ENCODE data around the gene TRNT1.

Gene TRNT1

DNA sequence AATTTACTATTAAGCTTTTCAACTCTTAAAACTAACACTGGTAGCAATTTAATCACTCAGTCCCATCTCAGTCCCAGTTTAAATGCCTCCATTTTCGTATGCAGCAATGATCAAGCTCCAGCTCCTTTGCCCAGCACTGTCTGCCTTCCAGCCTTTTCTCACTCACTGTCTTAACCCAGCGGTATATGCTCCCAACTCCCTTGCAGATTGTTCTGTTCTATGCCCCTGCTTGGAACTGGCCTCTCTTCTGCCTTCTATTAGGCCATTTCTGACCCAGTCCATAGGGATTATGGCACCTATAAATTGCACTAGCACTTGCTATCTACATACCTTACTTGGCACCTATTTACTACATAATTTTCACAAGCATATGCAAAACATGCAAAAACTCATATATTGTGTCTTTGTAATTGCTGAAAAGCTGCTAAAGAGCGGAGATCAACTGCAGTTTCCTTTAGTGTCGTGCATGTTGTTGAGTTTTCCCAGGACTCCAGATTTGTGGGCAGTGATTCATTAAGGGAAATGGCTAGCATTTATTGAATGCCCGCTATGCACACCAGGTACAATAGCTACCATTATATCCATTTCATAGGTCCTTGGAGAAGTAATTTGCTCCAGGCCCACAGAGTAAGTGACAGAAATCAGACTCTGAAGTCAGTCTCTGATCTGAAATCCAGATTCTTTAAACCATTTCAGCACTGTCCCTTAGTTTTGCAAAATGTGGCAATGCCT lies 28.3 kb downstream of the TRNT1 start:
- TF ChIP-seq, protein P1, sequence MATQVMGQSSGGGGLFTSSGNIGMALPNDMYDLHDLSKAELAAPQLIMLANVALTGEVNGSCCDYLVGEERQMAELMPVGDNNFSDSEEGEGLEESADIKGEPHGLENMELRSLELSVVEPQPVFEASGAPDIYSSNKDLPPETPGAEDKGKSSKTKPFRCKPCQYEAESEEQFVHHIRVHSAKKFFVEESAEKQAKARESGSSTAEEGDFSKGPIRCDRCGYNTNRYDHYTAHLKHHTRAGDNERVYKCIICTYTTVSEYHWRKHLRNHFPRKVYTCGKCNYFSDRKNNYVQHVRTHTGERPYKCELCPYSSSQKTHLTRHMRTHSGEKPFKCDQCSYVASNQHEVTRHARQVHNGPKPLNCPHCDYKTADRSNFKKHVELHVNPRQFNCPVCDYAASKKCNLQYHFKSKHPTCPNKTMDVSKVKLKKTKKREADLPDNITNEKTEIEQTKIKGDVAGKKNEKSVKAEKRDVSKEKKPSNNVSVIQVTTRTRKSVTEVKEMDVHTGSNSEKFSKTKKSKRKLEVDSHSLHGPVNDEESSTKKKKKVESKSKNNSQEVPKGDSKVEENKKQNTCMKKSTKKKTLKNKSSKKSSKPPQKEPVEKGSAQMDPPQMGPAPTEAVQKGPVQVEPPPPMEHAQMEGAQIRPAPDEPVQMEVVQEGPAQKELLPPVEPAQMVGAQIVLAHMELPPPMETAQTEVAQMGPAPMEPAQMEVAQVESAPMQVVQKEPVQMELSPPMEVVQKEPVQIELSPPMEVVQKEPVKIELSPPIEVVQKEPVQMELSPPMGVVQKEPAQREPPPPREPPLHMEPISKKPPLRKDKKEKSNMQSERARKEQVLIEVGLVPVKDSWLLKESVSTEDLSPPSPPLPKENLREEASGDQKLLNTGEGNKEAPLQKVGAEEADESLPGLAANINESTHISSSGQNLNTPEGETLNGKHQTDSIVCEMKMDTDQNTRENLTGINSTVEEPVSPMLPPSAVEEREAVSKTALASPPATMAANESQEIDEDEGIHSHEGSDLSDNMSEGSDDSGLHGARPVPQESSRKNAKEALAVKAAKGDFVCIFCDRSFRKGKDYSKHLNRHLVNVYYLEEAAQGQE (IDR thresholded peaks at IDR 0.05; ENCODE audit: insufficient read depth in 1 of 2, low read depth in 2 of 2, low read length in 2 of 2) = no peak
- no peak for TF ChIP-seq TAF1 (IDR thresholded peaks at IDR 0.05; ENCODE audit: borderline replicate concordance, insufficient read depth, low read length)
- no peak for TF ChIP-seq SIN3A (IDR thresholded peaks at IDR 0.05; ENCODE audit: borderline replicate concordance, insufficient read depth, low read length)
- no peak for TF ChIP-seq POLR2AphosphoS5 (IDR thresholded peaks at IDR 0.05; ENCODE audit: low read depth, low read length)
- TF ChIP-seq FOXP2 (optimal IDR thresholded peaks at IDR 0.05; ENCODE audit: borderline replicate concordance, extremely low read depth, extremely low read length, insufficient read depth) = no peak

DNA sequence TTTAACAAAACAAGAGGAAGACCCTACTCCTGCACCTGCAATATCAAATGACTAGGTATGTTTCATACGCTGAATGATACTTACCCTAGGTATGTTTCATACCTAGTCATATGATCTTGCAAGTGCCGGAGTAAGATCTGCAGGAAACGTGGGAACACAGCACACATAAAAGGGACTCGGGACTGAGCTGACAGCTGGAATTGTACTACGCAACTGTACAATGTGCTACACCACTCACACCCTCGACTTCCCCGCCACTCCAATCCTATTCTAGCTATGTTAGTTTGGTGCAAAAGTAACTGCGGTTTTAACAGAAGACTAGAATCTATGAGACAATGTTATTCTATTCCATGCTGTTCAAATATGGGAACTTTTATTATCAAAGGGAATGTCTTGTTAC lies 30.7 kb downstream of the TRNT1 start:
- TF ChIP-seq SIN3A (IDR thresholded peaks at IDR 0.05; ENCODE audit: borderline replicate concordance, insufficient read depth, low read length) (no peak), POLR2AphosphoS5 (IDR thresholded peaks at IDR 0.05; ENCODE audit: low read depth, low read length) (no peak), FOXP2 (optimal IDR thresholded peaks at IDR 0.05; ENCODE audit: borderline replicate concordance, extremely low read depth, extremely low read length, insufficient read depth) (no peak), TAF1 (IDR thresholded peaks at IDR 0.05; ENCODE audit: borderline replicate concordance, insufficient read depth, low read length) (no peak)
- TF ChIP-seq, protein P1 (IDR thresholded peaks at IDR 0.05; ENCODE audit: insufficient read depth in 1 of 2, low read depth in 2 of 2, low read length in 2 of 2) = no peak

DNA sequence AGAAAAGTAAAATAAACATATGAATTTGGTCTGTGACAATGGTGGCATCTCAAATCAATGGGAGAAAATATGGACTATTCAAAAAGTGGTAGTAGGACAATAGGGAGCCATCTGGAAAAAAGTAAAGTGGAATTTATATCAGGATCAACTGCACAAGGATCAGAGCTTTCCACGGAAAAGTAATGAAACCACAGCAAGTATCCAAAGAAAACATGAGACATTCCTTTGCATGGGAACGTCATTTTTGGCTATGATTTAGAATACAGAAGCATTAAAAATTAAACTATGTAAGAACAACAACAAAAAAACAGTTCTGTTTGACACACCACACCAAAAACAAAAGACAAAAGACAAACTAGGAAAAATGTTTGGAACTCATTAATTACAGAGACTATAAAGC lies 34.1 kb downstream of the TRNT1 start:
- no peak for TF ChIP-seq FOXP2 (optimal IDR thresholded peaks at IDR 0.05; ENCODE audit: borderline replicate concordance, extremely low read depth, extremely low read length, insufficient read depth)
- TF ChIP-seq POLR2AphosphoS5 (IDR thresholded peaks at IDR 0.05; ENCODE audit: low read depth, low read length) = no peak
- TF ChIP-seq, protein P1 (IDR thresholded peaks at IDR 0.05; ENCODE audit: insufficient read depth in 1 of 2, low read depth in 2 of 2, low read length in 2 of 2) = no peak
- no peak for TF ChIP-seq SIN3A (IDR thresholded peaks at IDR 0.05; ENCODE audit: borderline replicate concordance, insufficient read depth, low read length)
- no peak for TF ChIP-seq TAF1 (IDR thresholded peaks at IDR 0.05; ENCODE audit: borderline replicate concordance, insufficient read depth, low read length)

DNA sequence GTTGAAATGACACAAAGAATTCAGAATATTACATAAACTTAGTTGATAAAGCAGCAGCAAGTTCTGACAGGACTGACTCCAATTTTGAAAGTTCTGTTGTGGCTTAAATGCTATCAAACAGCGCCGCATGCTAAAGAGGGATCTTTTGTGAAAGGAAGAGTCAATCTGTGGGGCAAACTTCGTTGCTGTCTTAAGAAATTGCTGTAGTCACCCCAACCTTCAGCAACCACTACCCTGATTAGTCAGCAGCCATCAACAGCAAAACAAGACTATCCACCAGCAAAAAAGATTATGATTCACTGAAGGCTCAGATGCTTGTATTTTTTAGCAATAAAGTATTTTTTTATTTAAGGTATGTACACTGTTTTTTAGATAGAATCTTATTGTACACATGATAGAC lies 38.5 kb downstream of the TRNT1 start:
- TF ChIP-seq, protein P1 (IDR thresholded peaks at IDR 0.05; ENCODE audit: insufficient read depth in 1 of 2, low read depth in 2 of 2, low read length in 2 of 2) = no peak
- no peak for TF ChIP-seq SIN3A (IDR thresholded peaks at IDR 0.05; ENCODE audit: borderline replicate concordance, insufficient read depth, low read length)
- no peak for TF ChIP-seq FOXP2 (optimal IDR thresholded peaks at IDR 0.05; ENCODE audit: borderline replicate concordance, extremely low read depth, extremely low read length, insufficient read depth)
- no peak for TF ChIP-seq TAF1 (IDR thresholded peaks at IDR 0.05; ENCODE audit: borderline replicate concordance, insufficient read depth, low read length)
- TF ChIP-seq POLR2AphosphoS5 (IDR thresholded peaks at IDR 0.05; ENCODE audit: low read depth, low read length) = no peak
